Sigmoid colon (tissue), 7 donors: ENCODE measurements around the gene SLC6A6. TPM values are rescaled to one million over a fixed set of nuclear protein-coding genes. Genes with fewer than 3 reads are reported as not detected.

ENCODE experiments used
- DNase-seq: peaks from one replicate; pipeline ENCODE4 v3.0.0-alpha.2; 2019
- H3K27ac ChIP-seq, 4 donors: fragments of 200-600 bp; sonication (generic); one replicate each; pipeline ENCODE4 v1.5.1; 2016 to 2019; ENCODE audit warnings: mild to moderate bottlenecking in 1 of 4
- H3K27me3 ChIP-seq, 3 donors: fragments of 200-600 bp; sonication (generic); one replicate each; pipeline ENCODE4 v1.5.1; 2019; ENCODE audit warnings: mild to moderate bottlenecking in 1 of 3
- H3K36me3 ChIP-seq, 4 donors: fragments of 200-600 bp; sonication (generic); one replicate each; pipeline ENCODE4 v1.5.1; 2016 to 2019
- H3K4me1 ChIP-seq, 4 donors: fragments of 200-600 bp; sonication (generic); one replicate each; pipeline ENCODE4 v1.5.1; 2017 to 2019
- H3K4me3 ChIP-seq, 4 donors: fragments of 200-600 bp; sonication (generic); one replicate each; pipeline ENCODE4 v1.5.1; 2017 to 2019; ENCODE audit warnings: mild to moderate bottlenecking in 2 of 4, moderate library complexity in 1 of 4
- H3K9me3 ChIP-seq, 4 donors: fragments of 200-600 bp in 3 of 4; sonication (generic) in 3 of 4; one replicate each; pipeline versions ENCODE4 v1.5.1 to v1.6.1; 2013 to 2019
- EP300 ChIP-seq, 4 donors: sonication (generic); formaldehyde crosslinking; IDR thresholded peaks; one replicate each; pipeline ENCODE4 v1.6.1; 2017; ENCODE audit warnings: antibody characterized with exemption in 4 of 4
- POLR2A ChIP-seq, 2 donors: fragments of 450-650 bp; IDR thresholded peaks; one replicate each; pipeline ENCODE4 v1.6.1; 2016; ENCODE audit warnings: antibody characterized with exemption in 2 of 2, mild to moderate bottlenecking in 2 of 2, moderate library complexity in 2 of 2
- POLR2AphosphoS5 ChIP-seq, 4 donors: sonication (generic); formaldehyde crosslinking; IDR thresholded peaks; one replicate each; pipeline ENCODE4 v1.6.1; 2017; ENCODE audit warnings: antibody characterized with exemption in 4 of 4
- WGBS, 2 donors: extraction: QIAGEN DNeasy Blood & Tissue Kit; methylation state at CpG; one replicate each; pipeline ENCODE4 v1.1.7; 2013; 5-methylcytosine and 5-hydroxymethylcytosine counted together
- intact Hi-C: fragments of 100-400 bp; cut with DNase I; formaldehyde crosslinking; loops from one replicate; pipeline ENCODE4 v1.15.1; 2023
- polyA plus RNA-seq, 3 donors: library from polyadenylated mRNA; stranded (reverse); fragments of 200-250 nt; gene quantifications; one replicate each; pipeline ENCODE4 v1.2.3, GENCODE V29; 2013
- total RNA-seq, 4 donors: library from RNA; depleted of rRNA; stranded (reverse); fragments of >200 nt; gene quantifications; one replicate each; pipeline ENCODE4 v1.1.0, GENCODE V29; 2016
- TF ChIP-seq, protein P1 (sequence below), 4 experiments: fragments of 450-650 bp in 3 of 4; fragments of 200-600 bp in 1 of 4; IDR thresholded peaks; one replicate each; pipeline ENCODE4 v1.5.1; 2016 to 2019; ENCODE audit warnings: antibody characterized with exemption in 4 of 4, mild to moderate bottlenecking in 3 of 4, moderate library complexity in 2 of 4
- donor health status: healthy with polysubstance abuse.
- donor health status: Bipolar disorder and iron deficiency.
- donor health status: healthy.

SLC6A6 gene
- total and polyA plus RNA-seq, 7 donors: 2.3 to 19.1 (median 8.4) TPM

DNA sequence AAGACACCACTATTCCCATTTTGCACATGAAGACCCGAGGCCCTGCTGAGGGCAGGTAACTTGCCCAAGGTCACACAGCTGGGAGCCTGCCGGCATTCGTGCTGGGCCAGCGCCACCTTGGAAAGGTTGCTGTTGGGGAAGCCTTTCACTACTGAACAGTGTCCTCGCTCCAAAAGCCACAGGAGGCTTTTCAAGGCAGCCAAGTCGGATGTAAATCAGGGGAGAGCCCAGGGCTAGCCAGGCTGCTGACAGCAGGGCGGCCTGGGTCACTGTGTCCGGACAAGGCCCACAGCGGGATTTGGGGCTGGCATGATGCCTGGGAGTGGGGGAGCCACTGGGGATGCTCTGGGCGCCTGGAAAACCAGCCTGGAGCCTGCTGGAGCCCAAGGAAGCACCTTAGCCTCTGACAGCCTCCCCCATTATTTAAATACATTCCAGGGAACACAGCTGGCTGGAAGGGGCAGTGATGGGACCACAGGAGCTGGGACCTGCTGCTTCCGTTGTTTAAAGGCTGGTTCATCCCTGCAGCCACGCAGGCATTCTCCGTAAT is 10.5 kb downstream of the SLC6A6 start:
- 84 to 87% methylated on average over 13 of the region's 13 CpGs for WGBS, 2 donors
- Histone ChIP-seq H3K27me3 (no peaks in the 10 kb centered on the region), H3K4me1 (peaks cover 0 to 14% (median 0%) of the 10 kb centered on the region in 4 donors), H3K9me3 (no peaks in the 10 kb centered on the region), H3K27ac (no peak overlapping the region), H3K4me3 (no peak overlapping the region), H3K36me3 (no peaks in the 10 kb centered on the region)
- intact Hi-C loops: no loop called here
- no peak for DNase-seq
- TF ChIP-seq EP300 (IDR thresholded peaks at IDR 0.05) (no peak), POLR2AphosphoS5 (IDR thresholded peaks at IDR 0.05) (no peak), POLR2A (IDR thresholded peaks at IDR 0.05) (no peak)
- TF ChIP-seq, protein P1, sequence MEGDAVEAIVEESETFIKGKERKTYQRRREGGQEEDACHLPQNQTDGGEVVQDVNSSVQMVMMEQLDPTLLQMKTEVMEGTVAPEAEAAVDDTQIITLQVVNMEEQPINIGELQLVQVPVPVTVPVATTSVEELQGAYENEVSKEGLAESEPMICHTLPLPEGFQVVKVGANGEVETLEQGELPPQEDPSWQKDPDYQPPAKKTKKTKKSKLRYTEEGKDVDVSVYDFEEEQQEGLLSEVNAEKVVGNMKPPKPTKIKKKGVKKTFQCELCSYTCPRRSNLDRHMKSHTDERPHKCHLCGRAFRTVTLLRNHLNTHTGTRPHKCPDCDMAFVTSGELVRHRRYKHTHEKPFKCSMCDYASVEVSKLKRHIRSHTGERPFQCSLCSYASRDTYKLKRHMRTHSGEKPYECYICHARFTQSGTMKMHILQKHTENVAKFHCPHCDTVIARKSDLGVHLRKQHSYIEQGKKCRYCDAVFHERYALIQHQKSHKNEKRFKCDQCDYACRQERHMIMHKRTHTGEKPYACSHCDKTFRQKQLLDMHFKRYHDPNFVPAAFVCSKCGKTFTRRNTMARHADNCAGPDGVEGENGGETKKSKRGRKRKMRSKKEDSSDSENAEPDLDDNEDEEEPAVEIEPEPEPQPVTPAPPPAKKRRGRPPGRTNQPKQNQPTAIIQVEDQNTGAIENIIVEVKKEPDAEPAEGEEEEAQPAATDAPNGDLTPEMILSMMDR (IDR thresholded peaks at IDR 0.05): no peak

DNA sequence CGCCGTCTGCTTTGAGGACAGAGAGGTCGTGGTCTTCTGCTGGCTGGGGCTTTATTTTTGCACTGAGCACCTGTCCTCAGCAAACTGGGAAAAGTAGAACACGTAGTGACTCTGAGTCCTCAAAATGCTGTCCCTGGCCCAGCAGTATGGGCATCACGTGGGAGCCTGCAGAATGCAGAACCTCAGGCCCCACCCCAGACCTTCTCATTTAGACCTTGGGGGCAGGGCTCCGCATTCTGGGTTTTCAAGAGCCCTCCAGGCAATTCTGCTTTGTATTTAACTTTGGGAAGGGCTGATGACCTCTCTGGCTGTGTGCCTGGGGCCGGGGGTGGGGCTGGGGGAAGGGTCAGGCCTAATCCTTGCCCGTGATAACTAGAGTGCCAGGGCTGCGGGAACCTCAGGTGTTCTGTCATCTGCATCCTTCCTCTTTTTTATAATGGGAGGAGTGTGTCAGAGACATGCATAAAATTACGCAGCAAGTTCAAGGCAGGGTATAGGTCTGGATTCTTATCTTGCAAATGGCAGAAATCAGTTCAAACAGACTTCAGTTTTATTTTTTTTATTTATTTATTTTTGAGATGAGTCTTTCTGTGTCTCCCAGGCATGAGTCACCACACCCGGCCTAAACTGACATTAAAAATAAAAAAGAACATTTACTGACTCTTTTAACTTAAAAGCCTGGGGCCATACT is 11.1 kb downstream of the SLC6A6 start:
- Histone ChIP-seq H3K27ac (no peak overlapping the region), H3K4me1 (peaks cover 0 to 14% (median 0%) of the 10 kb centered on the region in 4 donors), H3K4me3 (no peak overlapping the region), H3K9me3 (no peaks in the 10 kb centered on the region), H3K27me3 (no peaks in the 10 kb centered on the region), H3K36me3 (peaks cover 0 to 3% (median 0%) of the 10 kb centered on the region in 4 donors)
- intact Hi-C loops: no loop called here
- no peak for DNase-seq
- 44 to 53% methylated on average over 11 of the region's 11 CpGs for WGBS, 2 donors
- no peak for TF ChIP-seq POLR2AphosphoS5 (IDR thresholded peaks at IDR 0.05)
- TF ChIP-seq, protein P1 (IDR thresholded peaks at IDR 0.05): no peak
- no peak for TF ChIP-seq EP300 (IDR thresholded peaks at IDR 0.05)
- TF ChIP-seq POLR2A (IDR thresholded peaks at IDR 0.05): no peak

DNA sequence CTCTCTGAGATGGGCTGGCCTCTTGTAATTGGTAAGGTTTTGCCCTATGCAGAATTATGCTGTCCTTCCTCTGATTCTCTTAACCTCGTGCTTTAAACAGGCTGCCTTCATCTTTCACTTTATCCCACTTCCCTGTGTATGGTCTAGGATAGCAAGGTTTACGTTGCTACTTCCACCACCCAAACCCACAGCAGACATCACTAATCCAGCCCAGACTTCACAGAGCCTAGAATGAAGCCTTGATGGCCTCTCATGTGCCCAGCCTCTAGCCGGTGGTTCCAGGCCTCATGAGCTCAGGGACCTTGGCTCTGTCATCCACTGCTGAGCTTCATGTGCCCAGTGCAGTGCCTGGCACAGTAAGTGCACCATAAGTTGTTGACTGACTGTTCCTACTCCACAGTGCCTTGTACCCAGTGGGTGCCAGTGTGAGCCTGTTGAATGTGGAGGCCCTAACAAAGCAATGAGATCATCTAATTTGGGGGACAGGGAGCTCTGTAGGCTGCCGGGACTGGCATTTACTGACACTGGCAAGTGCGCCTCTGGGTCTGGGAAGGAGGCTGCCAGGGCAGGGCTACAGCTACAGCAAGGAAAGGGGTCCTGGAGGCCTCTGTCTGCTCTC is 12.5 kb downstream of the SLC6A6 start:
- no peak for DNase-seq
- no peak overlapping the region for H3K27ac ChIP-seq
- peaks cover 0 to 14% (median 0%) of the 10 kb centered on the region in 4 donors for H3K4me1 ChIP-seq
- intact Hi-C loops: no loop called here
- peaks cover 0 to 7% (median 0%) of the 10 kb centered on the region in 4 donors for H3K36me3 ChIP-seq
- no peak for TF ChIP-seq POLR2A (IDR thresholded peaks at IDR 0.05)
- TF ChIP-seq, protein P1 (IDR thresholded peaks at IDR 0.05): no peak
- TF ChIP-seq EP300 (IDR thresholded peaks at IDR 0.05): no peak
- no peak for TF ChIP-seq POLR2AphosphoS5 (IDR thresholded peaks at IDR 0.05)
- no peaks in the 10 kb centered on the region for H3K27me3 ChIP-seq
- no peaks in the 10 kb centered on the region for H3K9me3 ChIP-seq
- no peak overlapping the region for H3K4me3 ChIP-seq
- WGBS, 2 donors: 93 to 96% methylated on average over 5 of the region's 5 CpGs

DNA sequence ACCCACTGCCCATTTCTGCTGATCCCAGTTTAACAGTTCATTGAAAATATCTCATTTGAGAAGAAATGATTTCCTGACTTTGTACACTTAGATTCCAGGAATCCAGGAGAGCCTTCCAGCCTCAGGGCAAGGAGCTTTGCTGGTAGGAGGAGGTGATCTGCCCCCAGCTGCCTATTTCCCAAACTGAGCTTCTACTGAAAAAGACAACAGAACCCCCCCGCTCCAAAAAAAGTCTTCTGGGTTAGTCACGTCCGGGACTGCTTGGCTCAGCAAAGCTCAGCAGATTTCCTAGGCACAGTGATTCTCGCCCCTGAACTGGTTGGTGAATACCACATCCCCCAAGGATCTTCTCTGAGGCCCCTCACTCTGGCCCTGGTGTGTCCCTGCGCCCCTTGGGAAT is 13.1 kb downstream of the SLC6A6 start:
- H3K36me3 ChIP-seq: peaks cover 0 to 7% (median 0%) of the 10 kb centered on the region in 4 donors
- WGBS, 2 donors: 87 to 91% methylated on average over 5 of the region's 5 CpGs
- no peak for DNase-seq
- no peak overlapping the region for H3K4me3 ChIP-seq
- H3K4me1 ChIP-seq: peaks cover 0 to 11% (median 0%) of the 10 kb centered on the region in 4 donors
- TF ChIP-seq, protein P1 (IDR thresholded peaks at IDR 0.05): no peak
- TF ChIP-seq EP300 (IDR thresholded peaks at IDR 0.05) (no peak), POLR2A (IDR thresholded peaks at IDR 0.05) (no peak), POLR2AphosphoS5 (IDR thresholded peaks at IDR 0.05) (no peak)
- intact Hi-C loops: no loop called here
- no peaks in the 10 kb centered on the region for H3K9me3 ChIP-seq
- no peak overlapping the region for H3K27ac ChIP-seq
- no peaks in the 10 kb centered on the region for H3K27me3 ChIP-seq
